Left hindlimb (tissue), 1 donor: ENCODE measurements around the gene TENM3.

ENCODE experiments used
- DNase-seq: peaks from one replicate; pipeline ENCODE4 v3.0.0-alpha.2; 2018

Gene TENM3

DNA sequence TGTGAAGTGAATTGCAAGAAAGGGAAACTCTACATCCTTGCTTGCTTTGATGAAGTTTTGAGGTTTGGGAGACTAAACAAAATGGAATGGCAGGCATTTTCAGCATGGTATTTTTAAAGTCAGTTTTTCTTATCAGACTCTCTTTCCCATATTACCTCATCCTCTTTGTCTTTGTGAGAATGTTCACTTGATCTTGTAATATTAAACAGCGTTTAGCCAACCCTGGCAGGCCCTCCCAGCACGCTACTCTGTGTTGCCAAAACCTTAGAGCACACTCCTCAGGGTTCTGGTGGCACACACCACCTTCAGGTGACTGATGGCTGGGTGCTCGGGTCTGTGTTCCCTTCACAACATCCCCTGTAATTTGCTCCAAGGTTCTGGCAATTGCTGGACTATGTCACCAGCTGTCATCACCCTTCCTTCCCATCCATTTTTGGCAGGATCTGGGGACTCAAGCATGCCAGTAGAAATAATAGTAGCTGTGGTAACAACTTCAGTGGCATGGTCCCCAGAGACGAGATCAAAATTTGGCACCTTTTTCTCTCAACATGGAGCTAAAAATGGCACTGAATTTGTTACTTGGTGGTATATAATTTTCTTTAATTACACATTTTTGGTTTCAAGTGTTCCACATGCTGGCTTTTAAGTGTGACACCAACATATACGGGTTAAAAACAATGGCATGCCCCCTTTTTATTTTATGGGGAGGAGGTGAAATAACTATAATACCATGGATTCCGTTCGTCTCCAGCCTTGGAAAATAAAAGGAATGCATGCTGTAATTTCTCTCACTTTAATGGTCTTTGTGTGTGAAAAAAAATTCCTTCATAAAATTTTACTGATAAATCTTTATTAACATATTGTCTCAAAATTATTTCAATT lies 400.8 kb downstream of the TENM3 start:
- DNase-seq = peak; percentile 40

DNA sequence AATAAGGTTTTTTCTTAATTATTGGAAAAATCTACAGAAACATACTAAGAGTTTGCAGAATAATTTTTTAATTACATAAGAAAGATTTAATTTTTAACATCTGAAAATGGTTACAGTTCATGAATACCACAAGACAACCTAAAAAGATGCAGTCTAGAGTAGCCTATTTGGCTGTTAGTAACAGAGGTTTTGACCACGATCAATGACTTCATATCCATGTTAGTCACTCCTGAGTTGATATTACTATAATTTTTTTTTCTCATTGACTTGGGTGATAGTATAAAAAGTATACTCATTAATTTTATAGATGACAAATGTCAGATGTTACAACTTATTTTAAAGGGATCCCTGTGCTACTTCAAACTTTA lies 401.5 kb downstream of the TENM3 start:
- no peak for DNase-seq

DNA sequence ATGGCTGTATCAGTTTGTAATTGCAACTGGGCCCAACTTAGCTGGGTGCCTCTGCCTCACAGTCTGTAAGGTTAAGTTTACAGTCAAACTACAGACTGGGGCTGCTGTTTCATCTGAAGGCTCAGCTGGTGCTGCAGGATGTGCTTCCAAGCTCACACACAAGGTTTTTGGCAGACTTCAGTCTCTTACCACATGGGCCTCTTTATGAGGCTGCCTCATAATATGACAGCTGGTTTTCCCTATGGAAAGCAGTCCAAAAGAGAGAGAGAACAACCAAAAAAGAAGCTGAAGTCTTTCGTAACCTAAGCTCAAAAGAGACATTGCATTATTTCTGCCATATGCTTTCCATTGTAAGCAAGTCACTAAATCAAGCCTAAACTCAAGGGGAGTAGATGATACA lies 402.3 kb downstream of the TENM3 start:
- no peak for DNase-seq

DNA sequence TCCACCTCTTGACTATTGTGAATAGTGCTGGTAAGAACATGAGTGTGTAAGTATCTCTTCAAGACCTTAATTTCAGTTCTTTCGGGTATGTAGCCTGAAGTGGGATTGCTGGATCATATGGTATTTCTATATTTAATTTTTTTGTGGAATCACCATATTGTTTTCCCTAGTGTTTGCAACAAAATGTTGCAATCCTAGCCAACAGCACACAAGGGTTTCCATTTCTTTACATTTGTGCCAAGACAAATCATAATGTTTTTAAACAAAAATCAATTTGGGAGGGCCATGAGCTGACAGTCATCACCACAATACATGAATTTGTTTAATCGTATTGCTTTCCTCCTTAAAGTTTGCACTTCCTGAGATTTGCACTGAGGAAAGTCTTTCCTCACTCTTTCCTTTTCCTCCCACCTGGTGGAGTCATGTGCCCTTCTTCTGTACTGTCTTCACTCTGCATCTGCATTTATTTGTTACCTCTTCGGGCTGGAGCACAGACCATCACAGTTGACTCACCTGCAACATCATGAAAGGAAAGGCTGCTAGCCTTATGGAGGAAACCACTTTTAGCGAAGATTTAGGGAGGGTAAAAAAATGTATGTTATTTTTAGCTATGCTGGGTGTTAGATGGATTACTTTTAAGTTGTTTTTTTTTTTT lies 404.6 kb downstream of the TENM3 start:
- DNase-seq = no peak

DNA sequence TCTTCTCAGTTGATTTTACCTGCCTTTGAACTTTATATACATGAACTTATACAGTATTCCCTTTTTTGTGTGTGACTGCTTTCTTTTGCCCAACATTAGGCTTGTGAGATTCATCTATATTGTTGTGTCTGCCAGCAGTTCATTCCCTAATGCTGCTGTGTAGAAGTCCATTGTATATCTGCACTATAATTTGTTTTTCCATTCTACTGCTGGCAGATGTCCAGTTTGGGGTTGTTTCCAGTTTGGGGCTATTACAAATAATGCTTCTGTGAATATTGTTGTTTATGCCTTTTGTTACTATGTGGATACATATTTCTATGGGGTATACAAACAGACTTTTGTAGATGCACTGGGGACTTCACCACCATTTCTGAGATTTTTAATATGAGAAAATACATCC lies 405.6 kb downstream of the TENM3 start:
- no peak for DNase-seq

DNA sequence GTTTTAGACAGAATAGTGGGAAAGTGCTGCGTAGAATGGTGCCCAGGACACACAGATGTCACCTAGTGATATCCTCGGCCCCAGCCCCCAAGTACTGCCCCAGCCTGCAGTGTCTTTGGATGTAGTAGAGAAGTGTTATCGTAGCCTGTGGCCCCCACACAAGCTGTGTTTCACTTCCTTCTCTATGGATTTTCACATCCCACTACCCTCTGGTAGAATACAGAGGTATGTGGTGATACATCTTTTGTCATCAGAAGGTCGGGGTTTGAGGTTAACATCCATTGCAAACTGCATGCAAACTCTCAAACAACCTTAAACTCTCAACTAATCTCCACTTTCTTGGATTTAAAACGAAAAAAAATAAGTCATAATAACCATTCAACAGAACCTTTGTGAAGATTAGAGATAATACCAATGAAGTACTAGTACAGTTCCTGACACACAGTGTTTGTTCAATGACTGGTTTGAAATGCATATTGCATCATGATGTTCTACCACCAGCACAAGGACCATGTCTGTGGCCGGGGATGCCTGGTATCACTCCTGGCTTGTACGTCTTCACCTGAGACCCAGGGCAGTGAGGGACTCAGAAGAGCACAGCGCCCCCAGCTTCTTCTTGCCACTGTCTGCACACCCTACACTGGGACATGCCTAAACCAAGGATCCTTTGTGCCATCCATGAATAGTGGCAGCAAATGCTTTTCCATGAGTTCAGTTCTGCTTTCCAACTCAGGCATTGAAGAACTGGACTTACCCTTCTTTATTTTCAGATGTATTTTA lies 406.7 kb downstream of the TENM3 start:
- no peak for DNase-seq

DNA sequence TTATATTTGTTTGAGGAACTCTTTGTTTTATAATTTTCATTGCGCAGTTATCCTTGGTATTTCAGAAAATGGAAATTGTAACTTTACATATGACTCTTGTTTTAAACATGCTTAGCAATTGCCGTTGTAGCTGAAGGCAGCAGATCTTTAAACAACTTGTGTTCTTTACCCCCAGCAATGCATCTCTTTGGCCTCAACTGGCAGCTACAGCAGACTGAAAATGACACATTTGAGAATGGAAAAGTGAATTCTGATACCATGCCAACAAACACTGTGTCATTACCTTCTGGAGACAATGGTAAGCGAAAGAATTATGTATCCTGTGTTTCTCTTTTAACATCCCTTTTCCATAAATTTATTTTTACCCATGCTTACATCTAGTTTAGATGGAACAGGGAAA lies 410.4 kb downstream of the TENM3 start:
- no peak for DNase-seq

DNA sequence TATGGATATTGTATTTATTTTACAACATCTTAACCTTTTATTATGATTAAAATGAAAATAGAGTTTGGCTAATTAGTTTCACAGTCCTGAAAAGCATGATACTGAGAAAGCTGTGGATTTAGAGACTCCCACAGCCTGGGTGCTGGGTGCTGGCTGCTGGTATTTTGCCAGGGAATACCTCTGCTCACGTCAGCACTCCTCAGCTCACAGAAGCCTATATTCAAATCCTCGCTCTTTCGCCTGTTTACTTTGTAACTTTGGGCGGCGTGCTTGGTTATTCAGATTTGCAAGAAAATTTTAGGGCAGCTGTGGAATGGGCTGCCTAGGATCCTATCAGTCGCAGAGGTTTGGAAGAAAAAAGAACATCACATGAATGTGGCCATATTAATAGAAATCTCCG lies 412.1 kb downstream of the TENM3 start:
- DNase-seq = no peak

DNA sequence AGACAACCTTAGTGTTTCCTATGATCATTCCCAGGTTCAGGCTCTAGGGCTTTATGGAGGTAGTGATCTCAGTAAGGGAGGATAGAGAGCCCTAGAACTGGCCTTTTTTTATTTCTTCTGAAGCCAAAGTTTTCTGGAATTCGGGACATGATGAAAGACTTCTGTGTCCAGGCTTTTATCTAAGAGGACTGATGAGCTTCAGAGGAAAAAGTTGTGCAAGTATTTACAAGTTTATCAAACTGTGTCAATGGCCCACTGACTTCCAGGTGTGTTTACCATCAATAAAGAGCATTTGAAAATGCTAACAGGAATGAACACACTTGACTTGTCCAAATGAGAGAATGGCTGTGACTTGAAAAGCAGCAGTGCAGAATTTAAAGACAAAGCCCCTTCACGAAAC lies 419.3 kb downstream of the TENM3 start:
- DNase-seq = no peak

DNA sequence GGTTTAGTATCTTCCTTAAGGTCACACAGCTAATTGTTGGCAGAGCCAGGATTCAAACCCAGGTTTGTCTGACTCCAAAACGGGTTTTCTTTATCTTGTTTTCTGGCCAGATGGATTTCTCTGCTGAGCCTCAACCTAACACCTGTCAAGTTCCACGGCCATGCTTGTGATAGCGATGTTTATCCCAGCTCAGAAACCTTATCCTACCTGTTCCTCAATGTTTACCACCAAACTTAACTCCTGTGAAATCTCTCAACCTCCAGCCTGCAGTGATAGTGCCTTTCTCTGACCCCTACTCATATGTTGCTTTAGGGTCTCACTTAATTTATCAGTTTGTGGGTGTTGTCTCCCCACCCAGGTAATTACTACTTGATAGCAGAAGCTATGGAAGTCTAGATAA lies 428.0 kb downstream of the TENM3 start:
- no peak for DNase-seq

DNA sequence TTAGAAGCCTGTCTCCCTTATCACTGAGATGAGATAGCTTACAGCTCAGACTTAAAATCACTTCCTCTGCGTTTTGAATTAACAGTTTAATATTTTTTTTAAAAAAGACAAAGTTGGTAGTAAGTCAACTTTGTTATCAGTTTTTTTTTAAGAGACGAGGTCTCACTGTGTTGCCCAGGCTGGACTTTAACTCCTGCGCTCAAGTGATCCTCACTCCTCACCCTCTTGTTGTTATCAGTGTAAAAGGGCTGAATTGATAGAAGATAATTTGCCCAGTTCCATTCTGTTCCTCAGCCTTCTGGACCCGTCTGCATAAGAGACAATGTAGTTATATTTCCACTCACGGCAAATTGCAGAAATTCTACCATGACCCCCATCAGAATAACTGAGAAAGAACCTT lies 428.5 kb downstream of the TENM3 start:
- DNase-seq = no peak

DNA sequence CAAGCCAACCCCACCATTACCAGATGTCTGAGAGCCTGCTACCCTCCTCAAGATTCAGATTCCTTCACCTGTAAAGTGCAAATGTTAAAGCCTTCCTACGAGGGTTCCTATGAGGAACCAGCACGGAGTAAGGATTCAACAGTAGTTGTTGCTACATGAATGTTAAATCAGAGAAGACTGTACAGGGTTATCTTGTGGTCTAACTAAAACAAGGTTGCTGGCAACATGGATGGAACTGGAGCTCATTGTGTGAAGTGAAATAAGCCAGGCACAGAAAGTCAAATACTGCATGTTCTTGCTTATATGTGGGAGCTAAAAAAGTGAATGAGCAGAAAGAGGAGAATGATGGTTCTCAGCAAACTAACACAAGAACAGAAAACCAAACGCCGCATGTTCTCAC lies 435.4 kb downstream of the TENM3 start:
- DNase-seq = no peak

DNA sequence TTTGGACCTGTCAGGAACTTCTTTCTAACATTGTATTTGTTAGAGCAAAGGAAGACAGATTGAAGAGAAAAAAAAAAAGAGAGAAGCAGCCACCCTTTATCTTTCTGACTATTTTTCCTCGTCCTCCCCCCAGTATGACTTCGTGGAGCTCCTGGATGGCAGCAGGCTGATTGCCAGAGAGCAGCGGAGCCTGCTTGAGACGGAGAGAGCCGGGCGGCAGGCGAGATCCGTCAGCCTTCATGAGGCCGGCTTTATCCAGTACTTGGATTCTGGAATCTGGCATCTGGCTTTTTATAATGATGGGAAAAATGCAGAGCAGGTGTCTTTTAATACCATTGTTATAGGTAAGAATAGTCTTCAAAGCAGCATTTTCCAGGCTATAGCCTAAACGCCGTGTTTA lies 436.3 kb downstream of the TENM3 start:
- DNase-seq = no peak

DNA sequence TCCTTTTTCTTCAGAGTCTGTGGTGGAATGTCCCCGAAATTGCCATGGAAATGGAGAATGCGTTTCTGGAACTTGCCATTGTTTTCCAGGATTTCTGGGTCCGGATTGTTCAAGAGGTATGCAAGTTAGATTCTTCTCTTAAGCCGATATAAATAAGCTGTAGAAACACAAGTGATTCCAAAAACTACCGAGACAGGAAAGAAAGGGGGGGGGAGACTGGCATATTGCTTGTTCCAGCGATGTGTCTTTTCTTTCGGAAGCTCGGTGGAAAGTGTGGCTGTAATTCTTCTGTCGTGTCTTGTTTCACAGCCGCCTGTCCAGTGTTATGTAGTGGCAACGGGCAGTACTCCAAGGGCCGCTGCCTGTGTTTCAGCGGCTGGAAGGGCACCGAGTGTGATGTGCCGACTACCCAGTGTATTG lies 437.0 kb downstream of the TENM3 start:
- DNase-seq = no peak

DNA sequence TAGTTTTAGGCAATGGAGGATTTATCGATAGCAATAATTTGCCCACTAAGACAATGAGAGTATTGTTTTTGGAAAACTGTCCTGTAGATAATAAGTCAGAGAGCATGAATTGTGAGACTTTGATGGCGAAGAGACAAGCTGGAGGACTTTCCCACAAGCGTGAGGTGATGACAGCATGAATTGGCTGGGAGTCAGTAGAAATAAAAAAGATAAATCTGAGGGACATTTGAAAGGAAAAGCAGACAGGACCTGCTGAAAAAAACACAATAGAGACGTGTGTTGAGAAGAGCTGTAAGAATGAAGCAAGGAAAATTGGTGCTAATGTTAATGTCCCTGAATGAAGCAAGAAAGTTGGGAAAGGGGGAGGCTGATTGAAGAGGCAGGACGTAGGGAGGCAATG lies 440.5 kb downstream of the TENM3 start:
- DNase-seq = no peak

DNA sequence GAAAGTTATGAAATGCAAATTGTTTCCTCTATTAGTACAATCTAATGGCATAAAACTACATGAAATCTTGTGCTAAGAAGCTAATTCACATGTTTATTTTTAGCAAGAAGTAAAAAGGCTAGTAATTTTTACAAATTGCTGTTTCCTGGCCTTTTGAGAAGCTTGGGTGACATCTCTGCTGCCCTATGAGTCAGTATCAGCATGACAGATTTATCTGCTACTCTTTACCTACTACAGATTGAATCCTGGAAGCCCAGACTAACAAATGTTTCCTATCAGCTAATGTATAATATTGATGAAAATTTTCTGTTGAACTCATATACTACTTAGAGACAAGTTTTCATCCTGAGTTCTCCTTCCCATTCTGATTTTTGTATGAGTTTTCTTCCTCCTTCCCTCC lies 441.6 kb downstream of the TENM3 start:
- DNase-seq = no peak

DNA sequence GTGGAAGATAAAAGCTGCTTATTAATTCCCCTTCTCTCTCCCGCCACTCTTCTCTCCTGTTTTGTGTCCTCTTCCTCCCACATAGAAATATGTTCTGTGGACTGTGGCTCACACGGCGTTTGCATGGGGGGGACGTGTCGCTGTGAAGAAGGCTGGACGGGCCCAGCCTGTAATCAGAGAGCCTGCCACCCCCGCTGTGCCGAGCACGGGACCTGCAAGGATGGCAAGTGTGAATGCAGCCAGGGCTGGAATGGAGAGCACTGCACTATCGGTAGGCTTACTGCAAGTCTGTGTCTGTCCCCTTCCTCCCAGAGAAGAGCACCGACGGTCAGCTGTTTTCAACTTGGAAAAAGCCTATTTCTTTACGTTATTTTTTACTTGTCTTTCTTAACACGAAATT lies 444.9 kb downstream of the TENM3 start:
- no peak for DNase-seq

DNA sequence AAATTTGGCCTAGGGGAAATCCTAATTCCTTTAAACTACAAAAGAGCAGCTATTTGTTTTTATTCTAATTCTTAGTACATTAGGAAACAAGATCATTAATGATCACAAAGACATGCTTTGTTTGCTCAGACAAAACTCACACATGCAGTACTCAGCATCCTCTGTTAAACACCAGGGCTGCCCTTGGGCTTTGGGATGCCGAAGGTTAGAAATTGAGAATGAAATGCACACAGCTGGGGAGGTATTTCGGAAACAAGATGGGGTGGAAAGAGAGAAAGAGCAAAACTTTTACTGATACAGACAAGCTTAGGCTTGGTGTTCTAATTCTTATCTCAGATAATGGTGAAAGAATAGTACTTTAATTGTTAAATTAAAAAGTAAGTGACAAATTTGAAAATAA lies 451.3 kb downstream of the TENM3 start:
- no peak for DNase-seq

DNA sequence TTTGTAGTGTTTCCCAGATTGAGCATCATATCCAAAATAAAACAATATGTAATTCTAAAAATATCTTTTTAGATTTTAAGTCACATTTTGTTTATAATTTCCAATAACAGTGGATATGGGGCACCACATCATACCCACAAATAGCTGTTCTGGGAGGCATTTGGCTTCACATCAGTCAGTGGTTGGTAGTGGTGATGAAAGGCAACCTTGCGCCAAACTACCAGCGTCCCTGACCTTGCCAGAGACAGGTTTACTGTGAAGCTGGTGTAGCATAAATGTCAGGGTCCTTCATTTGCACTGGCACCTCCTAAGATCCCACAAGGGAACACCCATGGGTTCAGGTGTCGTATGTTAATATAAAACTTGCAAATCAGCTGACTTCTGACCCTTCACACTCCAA lies 451.8 kb downstream of the TENM3 start:
- DNase-seq = no peak

DNA sequence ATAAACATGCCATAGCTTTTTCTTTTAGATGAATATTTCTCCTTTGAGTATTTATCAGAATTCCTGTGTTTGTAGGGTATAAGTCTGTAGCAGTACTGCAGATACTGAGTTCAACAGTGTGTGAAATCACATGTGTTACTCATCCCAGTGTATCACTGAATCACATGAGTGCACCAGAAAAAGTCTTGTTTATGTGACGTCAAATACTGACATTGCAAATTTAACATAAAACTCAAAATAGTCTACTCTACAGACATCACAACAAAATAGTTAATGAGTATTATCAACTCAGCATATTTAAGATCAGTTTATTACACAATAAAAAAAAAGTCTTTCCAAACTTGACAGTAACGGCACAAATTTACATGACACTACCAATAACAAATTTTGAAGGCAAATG lies 452.6 kb downstream of the TENM3 start:
- no peak for DNase-seq

DNA sequence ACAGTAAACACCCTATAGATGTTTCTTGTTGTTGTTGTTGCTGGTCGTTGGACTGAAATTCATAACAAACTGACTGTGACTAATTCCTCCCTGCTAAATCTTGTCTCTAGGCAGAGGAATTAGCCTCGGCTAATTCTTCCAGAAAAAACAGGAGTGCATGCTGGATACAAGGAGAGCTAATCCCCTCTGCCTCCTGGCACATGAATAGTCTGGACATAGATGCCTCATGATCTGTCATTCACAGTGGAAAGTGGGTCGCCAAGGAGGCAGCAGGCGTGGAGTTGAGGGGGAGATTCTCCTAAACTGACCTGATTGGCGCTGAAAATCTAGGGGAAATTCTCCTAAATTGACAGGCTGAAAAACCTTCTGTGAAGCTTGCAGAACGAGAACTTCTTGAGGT lies 453.9 kb downstream of the TENM3 start:
- DNase-seq = no peak

DNA sequence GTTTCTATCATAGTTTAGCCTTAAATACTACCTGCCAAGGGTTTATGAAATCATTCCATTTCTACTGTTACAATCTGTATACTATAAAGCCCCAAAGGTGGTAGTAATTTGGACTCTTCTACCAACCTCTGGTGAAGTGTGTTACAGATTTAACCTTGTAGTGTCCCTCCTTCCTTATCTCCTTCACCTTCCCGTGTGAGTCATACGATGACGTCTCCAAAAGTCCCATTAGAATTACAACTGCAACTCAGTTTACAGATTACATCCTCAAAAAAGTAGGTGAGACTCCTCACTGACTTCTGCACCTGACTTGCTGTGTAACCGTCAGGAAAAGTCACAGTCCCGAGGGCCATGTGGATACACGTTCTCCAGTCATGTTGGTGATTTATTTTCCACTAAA lies 455.0 kb downstream of the TENM3 start:
- no peak for DNase-seq

DNA sequence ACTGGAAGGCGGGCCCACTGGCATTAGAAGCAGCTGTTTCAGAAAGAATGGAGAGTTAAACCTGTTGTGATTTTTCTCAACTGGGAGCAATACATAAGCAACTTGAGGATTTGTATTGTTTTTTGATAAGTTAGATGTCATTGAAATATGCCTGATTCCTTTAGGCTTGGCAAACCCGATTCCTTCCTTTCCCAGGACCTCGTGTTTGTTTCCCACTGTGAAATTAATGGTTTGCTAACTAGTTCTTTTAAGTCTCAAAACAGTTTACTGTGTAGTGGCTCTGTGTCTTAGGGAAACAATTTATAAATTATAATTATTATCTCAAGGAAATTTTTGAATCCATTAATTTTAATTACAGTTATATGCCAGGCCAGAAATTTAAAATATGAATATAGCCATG lies 456.0 kb downstream of the TENM3 start:
- DNase-seq = no peak

DNA sequence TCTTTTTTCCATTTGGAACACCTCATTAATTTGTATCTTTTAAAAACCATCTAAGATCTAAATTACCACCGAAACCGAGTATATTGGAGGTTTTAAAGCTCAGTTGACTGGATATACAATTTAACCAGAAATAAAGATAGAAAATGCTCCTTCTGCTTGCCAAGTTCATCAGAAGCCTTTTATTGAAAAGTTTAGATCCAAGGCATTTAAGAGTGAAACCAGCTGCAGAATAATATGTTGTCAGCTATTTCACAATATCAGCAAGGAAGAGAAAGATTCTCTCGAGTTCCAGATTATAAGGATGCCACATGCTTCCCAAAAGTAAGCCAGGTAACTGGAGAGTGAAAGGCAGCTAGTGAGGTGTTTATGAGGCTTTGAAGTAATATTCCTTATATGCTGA lies 456.6 kb downstream of the TENM3 start:
- no peak for DNase-seq
